IMR-90 (cell line): ENCODE measurements around the gene MPRIP. TPM values are rescaled to one million over a fixed set of nuclear protein-coding genes. Genes with fewer than 3 reads are reported as not detected.
A peak's percentile ranks its signal among the peaks of the same experiment; 100 is the strongest.

Experiments used
- ATAC-seq: fragments of 200-7000 bp; cut with Tn5 transposase; 2 replicates; pipeline ENCODE4 v1.9.1; 2020; ENCODE audit warnings: low read depth, mild to moderate bottlenecking, moderate library complexity
- BruUV-seq: library from RNA; stranded (reverse); fragments of 400-500 nt; replicated peaks from 2 replicates; lab custom pipeline; 2021; lab: Mats Ljungman, UMichigan
- CTCF ChIA-PET: fragments of 300-600 bp; formaldehyde crosslinking; extraction: SDS; loops from one replicate; lab custom pipeline; 2021; ENCODE audit warnings: antibody characterized with exemption; lab: Yijun Ruan, JAX
- POLR2A ChIA-PET: fragments of 300-600 bp; sonication (Branson Sonifier 250); formaldehyde crosslinking; loops from one replicate; lab custom pipeline; 2022; ENCODE audit warnings: antibody characterized with exemption; ENCODE audit not compliant: unreplicated experiment; lab: Charles Lee
- DNase-seq: peaks from one replicate; pipeline ENCODE4 v3.0.0; 2013
- H2AFZ ChIP-seq: replicated peaks from 2 replicates; pipeline ENCODE3; 2013; ENCODE audit warnings: low read length, mild to moderate bottlenecking; ENCODE audit not compliant: poor library complexity
- H2AK5ac ChIP-seq: 2 replicates; pipeline ENCODE4 v1.6.1; 2013; ENCODE audit warnings: low read depth, low read length, inconsistent platforms
- H2AK9ac ChIP-seq: replicated peaks from 2 replicates; pipeline ENCODE3; 2013; ENCODE audit warnings: mild to moderate bottlenecking, low read depth, low read length, moderate library complexity; ENCODE audit not compliant: poor library complexity
- H2BK120ac ChIP-seq: 2 replicates; pipeline ENCODE4 v1.6.1; 2013; ENCODE audit warnings: low read depth, low read length, inconsistent platforms
- H2BK15ac ChIP-seq: 3 replicates; pipeline ENCODE4 v1.6.1; 2013; ENCODE audit warnings: low read depth, low read length, inconsistent platforms
- H2BK20ac ChIP-seq: 2 replicates; pipeline ENCODE4 v1.6.1; 2013; ENCODE audit warnings: low read depth, mild to moderate bottlenecking, inconsistent platforms, low read length, moderate library complexity
- H2BK5ac ChIP-seq: 2 replicates; pipeline ENCODE4 v1.6.1; 2013; ENCODE audit warnings: mild to moderate bottlenecking, low read depth, low read length, inconsistent platforms; ENCODE audit not compliant: poor library complexity, severe bottlenecking
- H3K14ac ChIP-seq: replicated peaks from 2 replicates; pipeline ENCODE4 v1.6.1; 2013; ENCODE audit warnings: low read depth, low read length, inconsistent platforms
- H3K18ac ChIP-seq: 2 replicates; pipeline ENCODE4 v1.6.1; 2013; ENCODE audit warnings: low read depth, low read length, control low read depth
- H3K23ac ChIP-seq: 2 replicates; pipeline ENCODE4 v1.6.1; 2013; ENCODE audit warnings: low read depth, low read length, inconsistent platforms
- H3K27ac ChIP-seq: 2 replicates; pipeline ENCODE4 v1.5.1; 2013; ENCODE audit warnings: mild to moderate bottlenecking, control low read depth, low read length; ENCODE audit not compliant: insufficient read depth
- H3K27me3 ChIP-seq: 2 replicates; pipeline ENCODE4 v1.6.1; 2013; ENCODE audit warnings: low read length; ENCODE audit not compliant: control insufficient read depth, insufficient read depth
- H3K36me3 ChIP-seq: 2 replicates; pipeline ENCODE4 v1.6.1; 2013; ENCODE audit warnings: low read length, mixed read lengths; ENCODE audit not compliant: control insufficient read depth, insufficient read depth
- H3K4ac ChIP-seq: 2 replicates; pipeline ENCODE4 v1.6.1; 2013; ENCODE audit warnings: low read depth, low read length, inconsistent platforms
- H3K4me1 ChIP-seq: 2 replicates; pipeline ENCODE4 v1.6.1; 2013; ENCODE audit warnings: low read length, mixed read lengths; ENCODE audit not compliant: control insufficient read depth, insufficient read depth
- H3K4me2 ChIP-seq: 2 replicates; pipeline ENCODE4 v1.6.1; 2013; ENCODE audit warnings: low read depth, mild to moderate bottlenecking, control low read depth, low read length, moderate library complexity
- H3K4me3 ChIP-seq: 2 replicates; pipeline ENCODE4 v1.5.1; 2013; ENCODE audit warnings: low read depth, mild to moderate bottlenecking, control low read depth, low read length, moderate library complexity; ENCODE audit not compliant: insufficient read depth
- H3K56ac ChIP-seq: 2 replicates; pipeline ENCODE4 v1.6.1; 2013; ENCODE audit warnings: low read length, inconsistent platforms; ENCODE audit not compliant: insufficient read depth; ENCODE audit errors: extremely low read depth
- H3K79me1 ChIP-seq, 2 experiments: 2 replicates each; pipeline ENCODE4 v1.6.1; 2013; ENCODE audit warnings: low read length in 2 of 2, inconsistent platforms in 1 of 2, low read depth in 1 of 2
- H3K9ac ChIP-seq: 2 replicates; pipeline ENCODE4 v1.6.1; 2013; ENCODE audit warnings: low read depth, low read length, control low read depth
- H3K9me1 ChIP-seq: 2 replicates; pipeline ENCODE4 v1.6.1; 2013; ENCODE audit warnings: low read length, inconsistent platforms; ENCODE audit not compliant: insufficient read depth
- H3K9me3 ChIP-seq: 2 replicates; pipeline ENCODE4 v1.6.1; 2013; ENCODE audit warnings: low read length; ENCODE audit not compliant: control insufficient read depth, insufficient read depth
- H4K20me1 ChIP-seq: 2 replicates; pipeline ENCODE4 v1.6.1; 2013; ENCODE audit warnings: low read length, inconsistent platforms; ENCODE audit not compliant: insufficient read depth
- H4K5ac ChIP-seq: 2 replicates; pipeline ENCODE4 v1.6.1; 2013; ENCODE audit warnings: mild to moderate bottlenecking, low read depth, low read length, control low read depth
- H4K8ac ChIP-seq, 2 experiments: 2 replicates each; pipeline ENCODE4 v1.6.1; 2013; ENCODE audit warnings: low read depth in 2 of 2, low read length in 2 of 2, control low read depth in 1 of 2, inconsistent platforms in 1 of 2
- H4K91ac ChIP-seq: 2 replicates; pipeline ENCODE4 v1.6.1; 2013; ENCODE audit warnings: low read depth, low read length, inconsistent platforms; ENCODE audit not compliant: insufficient read depth
- CTCF ChIP-seq: conservative IDR thresholded peaks from 2 replicates; pipeline ENCODE4 v1.5.1; 2012; ENCODE audit warnings: mild to moderate bottlenecking, low read depth, low read length, improper control_type of control experiment
- FOS ChIP-seq: fragments of 150-350 bp; IDR thresholded peaks from 2 replicates; pipeline ENCODE4 v1.6.1; 2016; ENCODE audit warnings: low read depth, low read length
- MAZ ChIP-seq: IDR thresholded peaks from 2 replicates; pipeline ENCODE4 v1.6.1; 2012; ENCODE audit warnings: low read depth, mild to moderate bottlenecking, low read length, improper control_type of control experiment, moderate library complexity, borderline replicate concordance
- MXI1 ChIP-seq: IDR thresholded peaks from 2 replicates; pipeline ENCODE4 v1.6.1; 2012; ENCODE audit warnings: low read depth, mild to moderate bottlenecking, low read length, moderate library complexity, borderline replicate concordance
- POLR2A ChIP-seq: IDR thresholded peaks from 2 replicates; pipeline ENCODE4 v1.6.1; 2012; ENCODE audit warnings: mild to moderate bottlenecking, low read depth, low read length
- WGBS, 2 experiments: methylation state at CpG; one replicate each; pipeline versions ENCODE4 v1.1.5 to v1.1.7; 2013; ENCODE audit warnings: missing lambda C conversion rate in 2 of 2; ENCODE audit not compliant: insufficient read length in 1 of 2; ENCODE audit errors: extremely low coverage in 2 of 2; 5-methylcytosine and 5-hydroxymethylcytosine counted together
- dilution Hi-C: fragments of 300-500 bp; cut with HindIII; formaldehyde crosslinking; loops from one replicate; pipeline ENCODE4 v1.14.3; 2018; ENCODE audit warnings: low sequenced_read_pairs; ENCODE audit not compliant: unreplicated experiment
- in situ Hi-C: fragments of 300-500 bp; cut with MboI; formaldehyde crosslinking; loops from 3 replicates; pipeline ENCODE4 v1.14.3; 2019; ENCODE audit warnings: low sequenced_read_pairs, inconsistent platforms, mixed read lengths
- intact Hi-C: fragments of 100-400 bp; cut with micrococcal nuclease; formaldehyde crosslinking; loops from 2 replicates; pipeline ENCODE4 v1.10.0; 2022
- polyA plus RNA-seq, 3 experiments: library from polyadenylated mRNA; depleted of rRNA; stranded (reverse); fragments of >200 nt; gene quantifications; 2 replicates each; pipeline ENCODE4 v1.2.3, GENCODE V29; 2012; ENCODE audit warnings: low replicate concordance in 1 of 3
- total RNA-seq: library from RNA; depleted of rRNA; stranded (reverse); fragments of >200 nt; gene quantifications from 2 replicates; pipeline ENCODE4 v1.2.3, GENCODE V29; 2012

Gene MPRIP
- total and polyA plus RNA-seq, 2 of the 4 experiments (the other 2 are of a cell fraction): 111 to 149 TPM

GRCh38 chr17:17053446-17054379 is 11.5 kb downstream of the MPRIP start:
- intact Hi-C loops (no loop called here), dilution Hi-C loops (no loop called here), in situ Hi-C loops (no loop called here)
- H4K20me1 ChIP-seq: peaks cover 96% of the 10 kb centered on the region
- H3K4me3 ChIP-seq: no peak overlapping the region
- H3K27ac ChIP-seq: no peak overlapping the region
- H2BK15ac ChIP-seq: no peak overlapping the region
- no peak overlapping the region for H2BK20ac ChIP-seq
- DNase-seq: no peak
- no peak for ATAC-seq
- no peaks in the 10 kb centered on the region for H3K9me3 ChIP-seq
- WGBS, 2 experiments: 78% methylated on average over 5 of the region's 8 CpGs; no CpG with 5 or more reads in 1 of the 2 experiments
- TF ChIP-seq MAZ (no peak), POLR2A (no peak), FOS (no peak), MXI1 (no peak), CTCF (no peak)
- BruUV-seq: no TSS peak
- peaks cover 19 to 93% of the 10 kb centered on the region in 2 experiments for H3K79me1 ChIP-seq
- peaks cover 8% of the 10 kb centered on the region for H3K36me3 ChIP-seq
- H3K9me1 ChIP-seq: peaks cover 56% of the 10 kb centered on the region
- peak overlapping the region; percentile 45; the same call in 1 of the 2 replicates for H3K23ac ChIP-seq
- 0 out of 2 replicates have a peak overlapping the region, but pooled peaks have one; percentile 23 for H3K14ac ChIP-seq
- no peak overlapping the region for H3K56ac ChIP-seq
- no peak overlapping the region for H2AK5ac ChIP-seq
- H2BK120ac ChIP-seq: no peak overlapping the region
- ChIA-PET CTCF (no interaction called here), POLR2A (no interaction called here)
- no peak overlapping the region for H2AFZ ChIP-seq
- H4K8ac ChIP-seq: no peak overlapping the region
- H3K27me3 ChIP-seq: no peaks in the 10 kb centered on the region
- no peak overlapping the region; the same call in 1 of the 2 replicates for H4K91ac ChIP-seq
- H4K5ac ChIP-seq: no peak overlapping the region
- H3K4me2 ChIP-seq: no peak overlapping the region
- no peak overlapping the region for H3K4ac ChIP-seq
- peaks cover 19% of the 10 kb centered on the region for H3K4me1 ChIP-seq
- no peak overlapping the region for H3K9ac ChIP-seq
- no peak overlapping the region for H2BK5ac ChIP-seq
- H3K18ac ChIP-seq: no peak overlapping the region
- no peak overlapping the region for H2AK9ac ChIP-seq
